Cerebellar nuclear complex (tissue), 1 donor: ENCODE data around the gene CCDC78.
"Not testable (repeated sequence)": the region's sequence is repeated elsewhere in the genome, so short reads cannot be mapped to it uniquely, and the experiment has no call there.

Source experiments
- DNase-seq, 2 experiments: peaks; one replicate each; lab custom pipeline; 2025; lab: John Stamatoyannopoulos, UW

The CCDC78 gene

GRCh38 chr16:724188-725040, 1.8 kb downstream of the CCDC78 start:
- DNase-seq = no peak

- DNase-seq = no peak
Observed at GRCh38 chr16:723695-724094, 2.5 kb downstream of the CCDC78 start.

- no peak for DNase-seq
Observed at GRCh38 chr16:722835-723633, 3.2 kb downstream of the CCDC78 start.

- no peak for DNase-seq
Observed at GRCh38 chr16:721765-722540, 4.3 kb downstream of the CCDC78 start.

- no peak for DNase-seq
Observed at GRCh38 chr16:720990-721764, 5.1 kb downstream of the CCDC78 start, which contains the start of gene ANTKMT. Gene ANTKMT (plus strand): TSS chr16:721146. CDS start chr16:721275, 129 bp downstream.

- no peak for DNase-seq
Observed at GRCh38 chr16:720447-720989, 5.7 kb downstream of the CCDC78 start.

GRCh38 chr16:719815-720446, 6.3 kb downstream of the CCDC78 start:
- DNase-seq = no peak

GRCh38 chr16:718922-719321, 7.3 kb downstream of the CCDC78 start:
- DNase-seq = no peak

- no peak for DNase-seq
Observed at GRCh38 chr16:718389-718788, 7.9 kb downstream of the CCDC78 start.

GRCh38 chr16:717450-718245, 8.6 kb downstream of the CCDC78 start:
- DNase-seq = no peak

- DNase-seq = no peak
Observed at GRCh38 chr16:716768-717325, 9.4 kb downstream of the CCDC78 start.

- DNase-seq = no peak
Observed at GRCh38 chr16:716200-716568, 10.1 kb downstream of the CCDC78 start.

GRCh38 chr16:715477-716199, 10.6 kb downstream of the CCDC78 start:
- no peak for DNase-seq

GRCh38 chr16:714558-715476, 11.4 kb downstream of the CCDC78 start, which contains the start of gene METRN:
Gene METRN (plus strand): TSS chr16:715118. CDS start chr16:715290, 172 bp downstream.
- no peak for DNase-seq

GRCh38 chr16:714079-714478, 12.2 kb downstream of the CCDC78 start:
- no peak for DNase-seq

GRCh38 chr16:712740-713250, 13.4 kb downstream of the CCDC78 start:
- not testable (repeated sequence) for DNase-seq

- no peak for DNase-seq
Observed at GRCh38 chr16:711548-712320, 14.5 kb downstream of the CCDC78 start.
